ENCODE results near the gene NRIP3.
"Not testable (repeated sequence)": the region's sequence is repeated elsewhere in the genome, so short reads cannot be mapped to it uniquely, and the experiment has no call there.

Gene NRIP3

DNA sequence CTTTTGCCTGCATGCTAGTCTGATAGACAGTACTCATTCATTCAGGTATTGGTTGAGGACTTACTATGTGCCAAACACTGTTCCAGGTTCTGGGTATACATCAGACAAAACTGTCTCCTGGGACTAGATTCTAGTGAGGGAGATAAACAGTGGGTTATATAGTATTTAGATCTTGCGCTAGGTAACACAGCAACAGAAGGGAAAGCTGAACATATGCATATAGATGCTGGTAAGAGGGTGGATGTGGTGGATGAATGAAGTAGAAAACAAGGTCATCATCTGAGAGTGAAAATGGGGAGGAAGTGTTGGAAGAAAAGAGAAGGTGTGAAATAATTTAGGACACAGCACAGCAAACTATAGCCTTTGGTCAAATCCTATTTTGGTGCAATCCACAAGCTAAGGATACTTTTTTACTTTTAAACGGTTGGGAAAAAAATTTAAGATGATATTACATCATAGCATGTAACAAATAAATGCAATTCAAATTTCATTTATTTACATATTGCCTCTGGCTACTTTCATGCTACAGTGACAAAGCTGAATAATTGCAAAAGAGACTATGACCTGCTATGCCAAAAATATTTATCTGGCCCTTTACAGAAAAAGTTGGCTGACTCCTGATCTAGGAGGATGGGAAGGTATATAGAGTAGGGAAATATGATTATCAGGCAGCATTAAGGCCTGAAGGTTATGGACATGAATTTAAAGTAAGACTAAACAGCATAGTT lies 32.4 kb downstream of the NRIP3 start:
- DNase-seq (ENCODE audit: low spot score), result no peak

DNA sequence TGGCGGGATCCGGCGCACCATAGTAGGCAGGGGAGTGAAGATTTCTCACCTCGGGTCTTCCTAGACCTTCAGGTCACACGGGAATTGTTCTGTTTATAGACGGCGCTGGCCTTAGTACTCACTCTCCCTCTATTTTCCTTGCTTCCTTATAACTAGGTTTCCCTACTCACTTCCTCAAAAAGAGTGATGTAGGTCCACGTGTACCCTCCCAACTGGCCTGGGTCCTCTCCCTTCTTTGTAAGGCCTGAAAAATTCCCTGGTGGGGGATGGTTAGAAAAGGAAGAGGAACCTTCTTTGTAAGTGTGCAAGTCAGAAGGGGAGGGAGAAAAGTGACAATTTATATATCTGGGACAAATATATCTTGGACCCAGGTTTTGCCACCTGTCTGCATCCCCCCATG lies 36.6 kb downstream of the NRIP3 start:
- no peak for DNase-seq (ENCODE audit: low spot score)

DNA sequence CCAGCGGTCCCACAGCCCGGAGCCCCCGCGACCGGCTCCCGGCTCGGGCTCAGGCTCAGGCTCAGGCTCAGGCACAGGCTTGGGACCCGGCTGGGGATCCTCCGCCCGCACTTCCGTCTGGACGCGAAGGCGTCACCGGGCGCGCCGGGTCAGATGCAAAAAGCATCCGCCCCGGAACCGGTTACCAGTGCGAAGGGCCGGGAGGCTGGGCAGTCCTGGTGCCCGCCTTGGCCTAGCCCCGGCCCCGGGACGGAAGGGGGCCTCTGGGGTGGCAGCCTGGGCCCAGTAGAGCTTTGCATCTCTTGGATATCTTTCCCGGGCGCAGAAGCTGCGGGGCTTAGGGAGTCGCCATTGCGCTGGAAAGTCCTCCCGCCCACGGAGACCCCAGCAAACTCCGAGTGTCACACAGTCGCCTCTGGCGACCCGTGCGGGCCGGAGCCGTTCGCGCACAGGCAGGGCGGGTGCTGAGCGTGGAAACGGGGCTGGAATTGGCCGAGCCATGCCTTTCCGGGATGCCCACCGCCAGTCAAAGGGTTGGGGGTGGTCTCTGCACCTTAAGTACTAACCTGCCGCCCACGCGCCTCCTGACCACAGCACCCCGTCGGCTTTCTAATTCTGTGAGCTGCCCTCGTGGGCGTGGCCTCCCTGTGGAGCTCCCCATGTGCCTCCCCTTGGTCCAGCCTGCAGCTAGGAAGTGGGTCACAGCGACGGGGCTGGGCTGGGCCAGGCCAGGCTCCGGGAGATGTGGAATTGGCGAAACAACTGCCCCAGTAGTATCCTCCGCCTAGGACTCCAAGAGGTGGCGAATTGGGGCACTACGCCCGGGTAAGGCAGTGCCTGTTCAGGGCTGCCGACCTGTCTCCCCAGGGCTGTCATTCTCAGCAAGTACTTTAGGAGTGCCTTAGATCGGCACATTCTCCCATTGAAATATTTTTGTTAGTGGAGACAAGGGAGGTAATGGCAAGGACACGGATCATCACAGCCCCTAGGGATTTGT lies 39.2 kb downstream of the NRIP3 start, which contains the start of gene TMEM9B:
TSS of gene TMEM9B (minus strand) at position 119 of the 997 bp plus-strand sequence. CDS start 129 bp downstream, outside the sequence.
- DNase-seq (ENCODE audit: low spot score), result peak; percentile 92

DNA sequence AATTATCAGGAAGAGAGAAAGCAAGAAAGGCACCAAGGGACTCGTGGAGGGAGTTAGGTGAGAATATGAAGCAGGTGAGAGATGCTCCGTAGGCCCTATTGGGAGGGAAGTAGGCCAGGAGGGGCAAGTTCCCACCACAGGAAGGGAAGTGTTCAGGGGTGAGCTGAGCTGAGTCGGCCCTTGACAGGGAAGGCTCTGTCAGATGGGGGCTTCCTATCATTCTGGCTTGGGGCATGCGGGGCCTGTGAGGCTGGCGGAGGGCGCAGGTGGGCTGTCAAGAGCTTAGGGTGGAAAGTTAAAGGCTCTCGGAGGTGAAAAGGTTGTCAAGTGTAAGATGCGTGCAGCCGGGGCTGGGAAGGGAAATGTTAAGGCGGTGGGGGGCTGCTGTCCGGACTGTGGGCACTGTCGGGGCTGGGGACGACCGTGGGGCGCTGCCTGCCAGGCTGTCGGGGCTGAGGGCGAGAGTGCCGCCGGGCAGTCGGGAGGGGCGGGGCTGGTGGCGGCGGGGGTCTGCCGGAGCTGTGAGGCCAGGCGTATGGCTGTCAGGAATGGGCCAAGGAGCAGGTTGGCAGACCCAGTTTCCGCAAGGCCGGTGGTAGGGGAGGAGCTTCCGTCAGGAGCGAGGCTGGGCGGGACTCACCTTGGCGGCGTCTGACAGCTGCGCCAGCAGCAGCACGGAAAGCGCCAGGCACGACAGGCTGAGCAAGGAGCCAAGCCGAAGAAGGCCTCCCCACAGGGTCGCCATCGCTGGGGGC lies 40.1 kb downstream of the NRIP3 start:
- DNase-seq (ENCODE audit: low spot score), result peak; percentile 85

DNA sequence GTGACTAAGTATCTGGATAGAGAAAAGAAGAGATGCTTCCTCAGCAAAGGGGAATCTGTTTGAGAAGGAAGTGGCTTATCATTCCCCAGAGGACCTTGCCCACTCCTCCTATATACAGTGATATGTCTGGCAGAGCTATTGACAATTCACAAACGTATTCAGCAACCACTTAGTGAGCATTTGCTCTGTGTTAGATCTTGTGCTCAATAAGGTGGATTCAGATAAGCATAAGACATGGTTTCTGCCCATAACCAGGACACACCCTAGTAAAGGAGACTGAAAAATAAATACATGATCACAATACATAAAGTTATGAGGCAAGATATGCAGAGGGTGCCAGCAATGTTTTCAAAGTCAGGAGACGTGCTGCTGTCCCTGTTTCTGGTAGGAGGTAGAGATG lies 41.0 kb downstream of the NRIP3 start:
- no peak for DNase-seq (ENCODE audit: low spot score)

DNA sequence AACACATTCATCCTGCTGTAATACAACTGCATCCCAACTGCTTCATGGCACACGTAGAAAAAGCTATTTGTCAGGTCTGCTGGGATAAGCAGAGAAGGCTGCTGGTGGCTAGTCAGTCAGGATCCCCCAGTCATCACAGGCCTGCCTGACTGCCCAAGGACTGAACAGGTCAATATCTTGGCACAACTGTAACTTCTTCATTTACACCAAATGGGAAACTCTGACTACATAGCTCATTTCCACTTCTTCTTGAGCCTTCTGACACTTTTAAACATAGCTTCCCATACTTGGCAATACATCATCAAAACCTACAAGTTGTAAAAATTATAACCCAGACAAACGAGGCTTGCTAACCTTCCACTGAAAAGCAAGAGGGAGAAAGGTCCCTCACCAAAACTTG lies 42.4 kb downstream of the NRIP3 start:
- DNase-seq (ENCODE audit: low spot score), result no peak

DNA sequence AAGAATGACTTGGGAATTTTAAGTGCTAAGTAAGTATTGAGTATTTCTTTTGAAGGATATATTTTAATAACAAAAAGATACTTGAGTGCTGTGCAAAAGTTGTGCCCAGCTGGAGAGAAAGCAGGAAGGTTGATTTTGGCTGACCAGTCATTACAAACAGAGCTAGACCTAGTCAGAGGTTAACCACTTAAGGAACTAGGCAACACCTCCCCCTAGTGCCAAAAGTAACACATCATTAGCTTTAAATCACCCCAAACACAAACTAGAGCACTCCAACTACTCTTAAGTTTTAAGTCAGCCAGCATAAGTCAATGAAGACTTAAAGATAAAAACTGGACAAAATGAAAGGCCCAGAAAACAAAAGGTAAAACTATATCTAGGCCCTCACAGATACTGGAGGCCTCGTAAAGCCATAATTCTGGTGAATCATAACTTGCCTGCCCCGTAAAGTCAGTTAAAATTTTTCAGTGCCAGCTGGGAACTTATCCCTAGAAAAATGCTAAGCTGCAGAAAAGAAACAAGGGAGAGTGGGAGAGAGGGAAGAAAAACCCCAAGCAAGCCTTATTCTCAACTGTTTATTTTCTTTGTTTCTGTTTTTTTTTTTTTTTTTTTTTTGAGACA lies 44.1 kb downstream of the NRIP3 start:
- DNase-seq (ENCODE audit: low spot score), result peak; percentile 80

DNA sequence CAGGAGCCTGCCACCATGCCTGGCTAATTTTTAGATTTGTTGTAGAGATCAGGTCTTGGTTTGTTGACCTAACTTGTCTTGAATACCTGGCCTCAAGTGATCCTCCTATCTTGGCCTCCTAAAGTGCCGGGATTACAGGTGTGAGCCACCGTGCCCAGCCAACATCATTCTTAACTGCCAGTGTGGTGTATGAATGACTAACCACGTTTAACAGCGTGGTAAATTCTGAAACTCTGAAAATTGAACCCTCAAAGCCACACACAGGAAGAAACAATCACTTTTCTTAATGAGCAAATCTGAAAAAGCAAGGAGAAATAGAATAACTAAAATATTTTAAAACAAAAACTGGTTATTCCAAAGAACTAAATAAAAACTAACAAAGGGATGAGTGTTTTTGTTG lies 46.9 kb downstream of the NRIP3 start:
- no peak for DNase-seq (ENCODE audit: low spot score)

DNA sequence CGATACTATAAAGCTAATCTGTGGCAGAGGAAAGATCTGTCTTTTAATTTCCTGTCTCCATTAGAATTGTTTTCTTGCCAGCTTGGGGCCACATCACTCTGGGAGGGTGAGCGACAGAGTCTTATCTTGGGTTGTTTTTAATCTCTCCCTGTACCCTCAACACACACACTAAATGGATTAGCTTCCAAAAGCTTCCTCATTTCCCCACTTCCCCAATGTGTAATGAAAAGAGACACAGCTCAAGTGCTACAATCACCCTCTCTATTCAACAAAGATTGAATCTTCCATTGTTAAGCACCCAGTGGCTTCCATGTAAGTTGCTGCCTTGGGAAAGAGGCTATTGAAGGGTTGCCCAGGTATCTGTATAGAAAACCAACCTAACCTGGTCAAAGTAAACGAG lies 54.9 kb downstream of the NRIP3 start:
- no peak for DNase-seq (ENCODE audit: low spot score)

DNA sequence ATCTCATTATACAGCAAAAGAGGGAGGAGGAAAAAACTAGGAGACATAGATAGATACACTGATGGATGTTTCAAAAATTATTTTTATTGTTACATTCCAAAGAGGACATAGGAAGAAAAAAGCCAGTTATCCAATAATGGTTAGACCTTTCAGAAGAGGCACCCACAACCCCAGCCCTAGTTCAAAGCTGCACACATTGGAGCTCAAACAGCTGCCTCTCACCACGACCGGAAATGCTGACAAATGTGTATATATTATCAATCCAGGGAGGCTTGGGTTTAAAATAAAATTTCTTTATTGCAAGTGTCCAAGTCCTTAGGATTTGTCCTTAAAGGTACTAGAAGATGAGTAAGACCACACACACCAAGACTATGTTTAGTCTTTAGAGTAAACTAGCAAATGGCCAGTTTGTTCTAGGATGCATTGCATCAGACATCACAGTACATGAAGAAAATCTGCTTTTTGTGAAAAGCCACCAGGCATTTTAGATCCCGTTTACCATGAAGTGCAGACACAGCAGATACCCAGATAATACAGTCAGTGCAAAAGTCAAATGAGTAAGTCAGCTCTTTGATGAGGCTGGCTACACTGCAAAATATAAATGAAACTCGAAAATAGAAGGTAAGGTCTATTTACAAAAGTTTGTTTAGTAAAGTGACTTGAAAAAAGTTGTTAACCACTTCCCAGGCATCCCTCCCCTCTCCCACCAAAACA lies 56.4 kb downstream of the NRIP3 start:
- no peak for DNase-seq (ENCODE audit: low spot score)

DNA sequence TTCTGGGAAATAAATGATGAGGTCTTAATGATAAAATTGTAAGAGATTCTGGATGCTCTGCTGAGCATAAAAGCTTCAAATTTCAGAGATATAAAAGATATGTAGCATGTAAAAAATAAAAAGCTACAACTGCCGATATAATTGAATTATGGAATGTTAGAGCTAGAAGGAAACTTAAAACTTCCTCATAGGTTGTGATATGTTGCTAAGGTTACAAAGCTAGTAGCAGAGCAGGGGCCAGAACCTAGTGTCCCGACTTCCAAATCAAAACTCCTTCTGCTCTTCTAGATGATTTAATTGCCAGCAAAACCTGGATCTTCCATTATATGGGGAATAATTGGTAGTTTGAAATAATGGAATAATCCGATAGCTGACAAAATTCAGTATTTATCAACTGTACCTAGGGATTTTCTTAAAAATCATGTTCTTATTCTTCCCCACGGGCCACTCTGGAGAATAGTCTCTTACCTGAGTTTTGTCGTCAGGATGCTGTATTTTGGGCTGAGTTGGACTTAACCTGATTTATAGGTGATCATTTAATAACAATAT lies 61.2 kb downstream of the NRIP3 start, which contains the start of gene ASCL3:
TSS of gene ASCL3 (minus strand) at position 499 of the 549 bp plus-strand sequence. CDS start 4,855 bp downstream, outside the sequence.
- DNase-seq (ENCODE audit: low spot score), result no peak

DNA sequence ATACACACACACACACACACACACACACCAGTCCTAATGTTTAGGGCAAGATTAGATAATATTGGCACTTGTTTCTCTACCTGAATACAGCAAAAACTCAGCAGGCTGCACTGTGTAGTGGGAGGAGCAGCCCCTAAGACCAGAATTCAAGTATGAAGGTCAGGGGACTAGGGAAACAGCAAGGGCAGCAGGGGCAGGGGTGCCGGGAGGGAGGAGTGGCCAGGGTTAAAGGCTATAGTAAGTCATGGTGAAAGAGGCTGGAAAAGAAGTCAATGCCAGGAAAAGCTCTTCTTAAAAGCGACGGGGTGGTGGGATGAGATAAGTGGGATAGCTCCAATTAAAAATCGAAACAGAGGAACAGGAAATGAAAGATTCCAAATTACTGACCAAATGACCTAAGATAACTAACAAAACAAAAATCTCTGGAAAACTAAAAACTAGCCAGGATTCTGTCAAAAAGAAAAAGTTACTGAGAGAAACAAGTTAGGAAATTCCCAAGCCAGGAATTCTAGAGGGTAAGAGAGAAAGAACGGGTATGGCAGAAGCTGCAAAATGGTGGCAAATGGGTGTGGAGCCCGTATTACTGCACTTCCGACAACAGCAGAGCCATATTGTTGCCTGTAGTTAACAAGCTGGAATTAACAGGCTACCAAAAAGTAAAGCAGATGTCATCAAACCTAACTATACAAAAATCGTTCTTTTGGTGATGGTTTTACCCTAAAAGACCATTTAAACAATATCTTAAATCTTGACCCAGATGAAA lies 62.3 kb downstream of the NRIP3 start:
- no peak for DNase-seq (ENCODE audit: low spot score)

DNA sequence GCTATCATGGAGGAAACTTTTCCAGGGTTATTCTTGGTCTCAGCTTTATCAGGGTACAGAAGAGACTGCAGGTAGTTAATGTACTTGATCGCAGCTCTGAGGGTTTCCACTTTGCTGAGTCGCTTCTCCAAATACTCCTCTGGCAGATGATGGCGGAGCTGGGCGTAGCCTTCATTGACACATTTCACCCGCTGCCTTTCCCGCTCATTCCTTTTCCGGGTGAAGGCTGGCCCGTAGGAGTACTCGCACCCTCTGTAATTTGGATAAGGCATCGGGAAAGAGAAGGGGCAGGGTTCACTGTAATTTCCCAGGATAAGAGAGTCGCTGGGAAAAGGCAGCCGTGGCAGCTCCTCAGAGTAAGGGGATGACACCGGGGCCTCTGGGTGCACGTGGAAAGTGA lies 66.1 kb downstream of the NRIP3 start:
- no peak for DNase-seq (ENCODE audit: low spot score)

DNA sequence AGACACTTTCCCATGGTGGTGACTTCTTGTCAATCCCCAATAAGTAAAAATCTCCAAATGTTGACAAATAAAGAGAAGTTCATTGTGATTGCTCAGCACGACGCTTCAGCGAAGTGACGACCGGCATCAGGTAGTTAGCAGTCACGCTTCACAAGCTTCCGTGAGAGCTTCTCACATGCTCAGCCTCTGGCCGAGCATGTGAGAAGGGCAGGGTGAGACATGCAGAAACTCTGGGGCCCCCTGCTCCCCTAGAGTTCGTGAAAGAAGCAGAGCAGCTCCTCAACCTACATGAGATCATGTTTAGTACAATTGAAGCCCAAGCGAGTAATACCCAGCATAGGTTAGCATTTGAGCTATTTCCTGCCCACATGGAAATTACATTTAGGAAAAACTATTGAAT lies 66.6 kb downstream of the NRIP3 start:
- DNase-seq (ENCODE audit: low spot score), result peak; percentile 57

DNA sequence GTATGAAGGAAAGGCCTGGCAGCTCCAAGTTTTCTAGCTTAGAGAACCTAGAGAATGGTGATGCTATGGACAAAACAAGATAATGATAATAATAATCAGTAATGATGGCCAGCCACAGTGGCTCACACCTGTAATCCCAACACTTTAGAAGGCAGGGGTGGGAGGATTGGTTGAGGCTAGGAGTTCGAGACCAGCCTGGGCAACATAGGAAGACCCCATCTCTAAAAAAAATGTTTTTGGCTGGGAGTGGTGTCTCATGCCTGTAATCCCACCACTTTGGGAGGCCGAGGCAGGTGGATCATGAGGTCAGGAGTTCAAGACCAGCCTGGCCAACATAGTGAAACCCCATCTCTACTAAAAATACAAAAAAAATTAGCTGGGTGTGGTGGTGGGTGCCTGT lies 68.0 kb downstream of the NRIP3 start:
- DNase-seq (ENCODE audit: low spot score), result not testable (repeated sequence)

DNA sequence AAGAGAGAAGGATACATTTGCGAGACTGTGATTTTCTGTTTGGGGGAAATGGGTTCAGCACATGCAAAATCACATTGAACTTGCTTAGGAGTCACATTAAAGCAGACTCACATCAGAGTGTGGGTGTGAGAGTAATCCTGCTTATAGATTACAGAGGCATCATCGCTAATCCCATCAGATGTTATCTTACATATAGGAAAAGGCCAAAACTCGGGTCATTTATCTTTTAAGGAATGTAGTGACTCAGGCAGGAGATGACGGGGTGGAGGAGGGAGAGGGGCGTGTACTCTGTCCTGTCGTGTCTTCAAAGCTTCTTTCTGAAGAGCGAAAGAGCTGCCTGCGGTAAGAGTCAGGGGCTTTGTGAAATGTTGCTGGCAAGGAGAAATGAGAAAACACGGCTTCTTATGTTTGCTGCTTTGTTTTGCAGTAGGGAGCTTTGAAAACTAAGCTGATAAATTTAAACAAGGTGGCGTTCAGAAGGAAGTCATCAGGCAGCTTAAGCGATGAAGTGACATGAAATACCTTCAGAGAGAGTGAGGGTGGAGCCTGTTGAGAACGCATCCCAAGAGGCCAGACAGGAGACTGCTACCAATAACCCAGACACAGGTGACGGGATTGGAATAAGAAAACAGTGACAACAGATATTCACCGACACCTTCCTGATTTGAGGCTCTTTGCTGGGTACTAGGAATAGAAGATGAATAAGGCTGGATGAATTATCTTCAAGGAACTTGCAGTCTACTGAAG lies 68.9 kb downstream of the NRIP3 start:
- no peak for DNase-seq (ENCODE audit: low spot score)

DNA sequence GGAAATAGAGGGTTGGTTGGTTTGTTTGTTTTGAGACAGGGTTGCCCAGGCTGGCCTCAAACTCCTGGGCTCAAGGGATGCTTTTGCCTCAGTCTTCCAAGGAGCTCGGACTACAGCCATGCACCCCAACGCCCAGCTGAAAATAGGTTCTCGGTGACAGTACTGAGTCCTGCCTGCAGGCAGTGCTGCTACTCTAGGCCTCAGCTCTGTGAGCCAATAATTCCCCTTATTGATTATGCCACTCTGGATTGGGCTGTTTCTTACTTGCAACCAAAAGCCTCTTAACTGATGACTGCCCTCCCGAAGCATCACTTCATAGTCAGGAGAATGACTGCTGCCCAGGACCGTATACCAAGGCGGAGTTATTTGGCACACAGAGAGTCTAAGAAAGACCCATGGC lies 69.9 kb downstream of the NRIP3 start:
- DNase-seq (ENCODE audit: low spot score), result no peak

DNA sequence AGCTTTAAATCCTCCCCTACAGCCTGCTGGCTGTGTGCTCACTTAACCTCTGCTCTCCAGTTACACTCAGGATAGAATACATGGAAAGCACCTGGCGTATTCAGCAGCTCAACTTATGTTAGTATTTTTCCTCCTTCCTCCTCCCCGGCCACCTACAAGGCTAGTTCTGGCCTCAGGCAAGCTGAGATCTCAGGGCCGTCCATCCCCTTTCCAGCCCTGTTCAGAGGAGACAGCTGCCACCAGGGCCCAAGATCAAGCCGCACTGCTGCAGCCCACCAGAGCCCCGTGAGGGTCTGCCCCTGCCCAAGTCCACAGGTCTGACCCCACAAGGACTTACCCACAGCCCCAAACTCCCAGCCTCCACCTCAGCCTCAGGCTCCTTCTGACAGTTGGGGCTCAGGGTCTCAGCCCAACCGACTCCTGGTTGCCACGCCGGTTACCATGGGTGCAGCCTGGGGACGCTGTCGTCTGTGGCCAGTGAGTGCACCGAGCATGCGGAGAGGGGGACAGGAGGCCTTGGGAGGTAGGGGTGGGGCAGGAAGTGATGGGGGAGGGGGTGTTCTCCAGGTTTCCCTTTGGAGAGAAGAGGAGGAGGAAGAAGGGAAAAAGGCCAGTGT lies 71.1 kb downstream of the NRIP3 start, which contains the start of gene C11orf16:
TSS of gene C11orf16 (minus strand) at position 384 of the 617 bp plus-strand sequence. CDS start 639 bp downstream, outside the sequence.
- no peak for DNase-seq (ENCODE audit: low spot score)

Measured in kidney tubule cell (primary cell).